Trophoblast cell (in vitro differentiated cells and primary cell): ENCODE measurements around the gene PIK3CG.
"Not testable (repeated sequence)": the region's sequence is repeated elsewhere in the genome, so short reads cannot be mapped to it uniquely, and the experiment has no call there.

ENCODE experiments used
- DNase-seq, 2 donors: peaks; one replicate each; pipeline ENCODE4 v3.0.0-alpha.2; 2016
- H2AFZ ChIP-seq: 2 replicates; pipeline ENCODE4 v1.6.1; 2013; ENCODE audit warnings: low read length, moderate library complexity, mild to moderate bottlenecking; ENCODE audit not compliant: insufficient read depth, poor library complexity
- H2AK5ac ChIP-seq: 2 replicates; pipeline ENCODE4 v1.6.1; 2013; ENCODE audit warnings: mild to moderate bottlenecking, low read length
- H2BK120ac ChIP-seq: 2 replicates; pipeline ENCODE4 v1.6.1; 2013; ENCODE audit warnings: low read length, mild to moderate bottlenecking, moderate library complexity; ENCODE audit not compliant: insufficient read depth, poor library complexity
- H2BK12ac ChIP-seq: 2 replicates; pipeline ENCODE4 v1.6.1; 2013; ENCODE audit warnings: mild to moderate bottlenecking, low read length, moderate library complexity
- H2BK5ac ChIP-seq: 2 replicates; pipeline ENCODE4 v1.6.1; 2013; ENCODE audit warnings: low read length, low read depth, moderate library complexity, mild to moderate bottlenecking; ENCODE audit not compliant: poor library complexity
- H3K14ac ChIP-seq: 2 replicates; pipeline ENCODE4 v1.6.1; 2013; ENCODE audit warnings: mild to moderate bottlenecking, low read length
- H3K18ac ChIP-seq: 2 replicates; pipeline ENCODE4 v1.6.1; 2013; ENCODE audit warnings: mild to moderate bottlenecking, low read length
- H3K23ac ChIP-seq: 2 replicates; pipeline ENCODE4 v1.6.1; 2013; ENCODE audit warnings: low read length
- H3K27ac ChIP-seq: 2 replicates; pipeline ENCODE4 v1.5.1; 2013; ENCODE audit warnings: low read depth, mild to moderate bottlenecking, inconsistent platforms, low read length, moderate library complexity
- H3K27me3 ChIP-seq: 2 replicates; pipeline ENCODE4 v1.6.1; 2013; ENCODE audit warnings: inconsistent platforms, mild to moderate bottlenecking, low read length, moderate library complexity; ENCODE audit not compliant: insufficient read depth
- H3K36me3 ChIP-seq, 2 experiments: 1 replicate in 1 of 2; 2 replicates in 1 of 2; pipeline ENCODE4 v1.6.1; 2013; ENCODE audit warnings: low read length in 2 of 2, mild to moderate bottlenecking in 2 of 2, moderate library complexity in 1 of 2; ENCODE audit not compliant: insufficient read depth in 2 of 2, control insufficient read depth in 1 of 2
- H3K4ac ChIP-seq: 2 replicates; pipeline ENCODE4 v1.6.1; 2013; ENCODE audit warnings: low read depth, mild to moderate bottlenecking, low read length, moderate library complexity
- H3K4me1 ChIP-seq, 2 experiments: 1 replicate in 1 of 2; 2 replicates in 1 of 2; pipeline ENCODE4 v1.6.1; 2013; ENCODE audit warnings: low read length in 2 of 2, mild to moderate bottlenecking in 2 of 2, moderate library complexity in 1 of 2; ENCODE audit not compliant: insufficient read depth in 2 of 2, control insufficient read depth in 1 of 2
- H3K4me2 ChIP-seq: 2 replicates; pipeline ENCODE4 v1.6.1; 2013; ENCODE audit warnings: inconsistent platforms, mild to moderate bottlenecking, low read length, moderate library complexity
- H3K4me3 ChIP-seq: 2 replicates; pipeline ENCODE4 v1.5.1; 2013; ENCODE audit warnings: mild to moderate bottlenecking, low read depth, low read length, inconsistent platforms
- H3K79me1 ChIP-seq: one replicate; pipeline ENCODE4 v1.6.1; 2013; ENCODE audit warnings: low read length
- H3K79me2 ChIP-seq: 2 replicates; pipeline ENCODE4 v1.6.1; 2013; ENCODE audit warnings: low read length, mild to moderate bottlenecking; ENCODE audit not compliant: control insufficient read depth, insufficient read depth, poor library complexity
- H3K9ac ChIP-seq: 2 replicates; pipeline ENCODE4 v1.6.1; 2013; ENCODE audit warnings: mild to moderate bottlenecking, low read length
- H3K9me3 ChIP-seq: 2 replicates; pipeline ENCODE4 v1.6.1; 2013; ENCODE audit warnings: low read depth, mild to moderate bottlenecking, control low read depth, inconsistent platforms, low read length; ENCODE audit not compliant: insufficient read depth
- H4K12ac ChIP-seq: 2 replicates; pipeline ENCODE4 v1.6.1; 2013; ENCODE audit warnings: low read depth, mild to moderate bottlenecking, low read length, moderate library complexity
- H4K8ac ChIP-seq: 2 replicates; pipeline ENCODE4 v1.6.1; 2013; ENCODE audit warnings: low read depth, mild to moderate bottlenecking, low read length, moderate library complexity
- H4K91ac ChIP-seq: one replicate; pipeline ENCODE4 v1.6.1; 2013; ENCODE audit warnings: low read depth, mild to moderate bottlenecking, low read length, moderate library complexity
- WGBS: extraction: QIAGEN DNeasy Blood & Tissue Kit; methylation state at CpG from one replicate; pipeline ENCODE4 v1.1.7; 2013; ENCODE audit warnings: missing lambda C conversion rate; ENCODE audit not compliant: insufficient read length, insufficient coverage; ENCODE audit errors: extremely low coverage; 5-methylcytosine and 5-hydroxymethylcytosine counted together

PIK3CG gene

DNA sequence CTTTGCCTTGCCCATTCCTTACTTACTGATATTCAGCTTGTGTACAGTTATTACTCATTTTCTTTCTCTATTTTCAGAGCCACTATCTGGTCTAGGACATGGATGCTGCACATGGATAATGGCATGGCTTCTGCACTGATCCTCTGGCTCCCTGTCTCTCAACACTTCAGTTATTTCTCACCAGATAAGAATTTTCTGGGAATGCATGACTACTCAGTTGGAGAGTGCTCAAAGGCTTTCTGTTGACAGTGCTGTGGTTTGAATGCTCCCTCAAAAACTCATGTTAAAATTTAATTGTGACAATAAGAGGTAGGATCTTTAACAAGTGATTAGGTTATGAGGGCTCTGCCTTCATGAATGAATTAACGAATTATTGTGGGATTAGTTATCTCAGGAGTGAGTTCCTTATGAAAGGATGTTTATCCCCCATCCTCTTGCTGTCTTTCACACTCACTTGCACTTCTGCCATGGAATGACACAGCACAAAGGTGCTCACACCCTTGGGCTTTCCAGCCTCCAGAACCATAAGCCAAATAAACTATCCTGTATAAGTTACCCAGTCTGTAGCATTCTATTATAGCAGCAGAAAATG lies 16.1 kb upstream of the PIK3CG start:
- WGBS: no CpG with 5 or more reads among the region's 1 CpG
- H3K9ac ChIP-seq: no peak overlapping the region
- H3K4me2 ChIP-seq: no peak overlapping the region
- H4K91ac ChIP-seq: no peak overlapping the region
- H2BK120ac ChIP-seq: no peak overlapping the region
- no peak overlapping the region for H2BK12ac ChIP-seq
- H3K79me2 ChIP-seq: no peaks in the 10 kb centered on the region
- H3K4me1 ChIP-seq: peaks cover 9% of the 10 kb centered on the region in 2 experiments
- H2AK5ac ChIP-seq: no peak overlapping the region
- H2AFZ ChIP-seq: no peak overlapping the region
- no peak overlapping the region for H3K23ac ChIP-seq
- H3K79me1 ChIP-seq: peaks cover 7% of the 10 kb centered on the region
- no peaks in the 10 kb centered on the region for H3K27me3 ChIP-seq
- H4K8ac ChIP-seq: no peak overlapping the region
- H3K9me3 ChIP-seq: peaks cover 1% of the 10 kb centered on the region
- no peaks in the 10 kb centered on the region for H3K36me3 ChIP-seq
- H3K18ac ChIP-seq: no peak overlapping the region
- no peak overlapping the region for H3K27ac ChIP-seq
- peak in 1 of 2 donors; percentile 22 for DNase-seq
- H3K4me3 ChIP-seq: no peak overlapping the region
- no peak overlapping the region for H3K4ac ChIP-seq
- no peak overlapping the region for H4K12ac ChIP-seq
- H2BK5ac ChIP-seq: no peak overlapping the region
- H3K14ac ChIP-seq: no peak overlapping the region

GRCh38 chr7:106851632-106852031 lies 13.4 kb upstream of the PIK3CG start:
- WGBS: no CpG with 5 or more reads among the region's 7 CpGs

GRCh38 chr7:106853250-106853908 lies 11.7 kb upstream of the PIK3CG start:
- no peaks in the 10 kb centered on the region for H3K27me3 ChIP-seq
- no peak for DNase-seq
- H3K18ac ChIP-seq: no peak overlapping the region
- no peak overlapping the region for H2AK5ac ChIP-seq
- peak overlapping the region; percentile 11 for H3K9ac ChIP-seq
- peaks cover 3% of the 10 kb centered on the region for H3K79me1 ChIP-seq
- no peak overlapping the region for H3K4me3 ChIP-seq
- H3K4me2 ChIP-seq: no peak overlapping the region
- H3K27ac ChIP-seq: no peak overlapping the region
- peaks cover 0 to 3% of the 10 kb centered on the region in 2 experiments for H3K4me1 ChIP-seq
- no peak overlapping the region for H4K91ac ChIP-seq
- no peak overlapping the region for H4K12ac ChIP-seq
- H2AFZ ChIP-seq: no peak overlapping the region
- no CpG with 5 or more reads among the region's 9 CpGs for WGBS
- H3K23ac ChIP-seq: no peak overlapping the region
- H3K79me2 ChIP-seq: no peaks in the 10 kb centered on the region
- no peak overlapping the region for H4K8ac ChIP-seq
- no peak overlapping the region for H3K14ac ChIP-seq
- peaks cover 4% of the 10 kb centered on the region for H3K9me3 ChIP-seq
- H2BK120ac ChIP-seq: no peak overlapping the region
- H3K36me3 ChIP-seq: no peaks in the 10 kb centered on the region
- no peak overlapping the region for H3K4ac ChIP-seq
- H2BK12ac ChIP-seq: no peak overlapping the region
- no peak overlapping the region for H2BK5ac ChIP-seq

More at GRCh38 chr7:106851632-106852031, 13.4 kb upstream of the PIK3CG start:
- DNase-seq, H3K27ac ChIP-seq, H3K23ac ChIP-seq, H3K4me3 ChIP-seq, H3K4me1 ChIP-seq, H2AFZ ChIP-seq, H4K91ac ChIP-seq, H3K36me3 ChIP-seq, H2BK5ac ChIP-seq, H2BK120ac ChIP-seq, H3K79me2 ChIP-seq, H3K4me2 ChIP-seq, H3K79me1 ChIP-seq, H3K4ac ChIP-seq, H3K9me3 ChIP-seq, H3K14ac ChIP-seq, H3K18ac ChIP-seq, H3K27me3 ChIP-seq, H4K12ac ChIP-seq, H3K9ac ChIP-seq, H2AK5ac ChIP-seq, H2BK12ac ChIP-seq, H4K8ac ChIP-seq: not testable (repeated sequence)

DNA sequence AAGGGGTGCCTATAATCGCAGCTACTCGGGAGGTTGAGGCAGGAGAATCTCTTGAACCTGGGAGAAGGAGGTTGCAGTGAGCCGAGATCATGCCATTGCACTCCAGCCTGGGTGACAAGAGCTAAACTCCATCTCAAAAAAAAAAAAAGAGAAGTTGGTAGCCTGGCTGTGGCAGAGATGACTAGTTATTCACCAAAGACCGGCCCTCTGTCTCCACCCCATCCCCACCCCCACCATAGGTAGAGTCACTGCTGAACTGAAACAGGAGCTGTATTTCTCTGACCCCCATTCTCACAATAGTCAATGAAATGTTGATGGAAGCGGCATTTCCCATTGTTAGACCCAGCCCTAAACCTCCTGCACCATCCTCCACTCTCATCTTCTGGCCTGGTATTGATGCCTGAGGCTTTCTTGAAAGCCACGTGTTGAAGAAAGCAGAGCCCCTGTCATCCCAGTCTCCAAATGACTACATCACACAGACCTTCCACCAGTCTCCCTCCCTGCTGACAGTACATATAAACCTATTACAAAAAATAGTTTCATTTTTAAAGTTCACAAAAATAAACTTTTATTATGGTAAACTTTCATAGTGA lies 9.4 kb upstream of the PIK3CG start:
- WGBS: no CpG with 5 or more reads among the region's 6 CpGs
- H3K36me3 ChIP-seq: no peaks in the 10 kb centered on the region
- no peak for DNase-seq

More for the DNA sequence above, 9.4 kb upstream of the PIK3CG start:
- no peak overlapping the region for H2BK5ac ChIP-seq
- no peak overlapping the region for H3K9ac ChIP-seq
- H3K9me3 ChIP-seq: peaks cover 4% of the 10 kb centered on the region
- no peak overlapping the region for H2BK120ac ChIP-seq
- H3K4ac ChIP-seq: no peak overlapping the region
- peaks cover 0 to 3% of the 10 kb centered on the region in 2 experiments for H3K4me1 ChIP-seq
- no peaks in the 10 kb centered on the region for H3K79me2 ChIP-seq
- no peak overlapping the region for H3K27ac ChIP-seq
- no peak overlapping the region for H3K23ac ChIP-seq
- H4K12ac ChIP-seq: no peak overlapping the region
- H2BK12ac ChIP-seq: no peak overlapping the region
- no peak overlapping the region for H3K4me3 ChIP-seq
- no peak overlapping the region for H4K8ac ChIP-seq
- no peaks in the 10 kb centered on the region for H3K79me1 ChIP-seq
- no peak overlapping the region for H3K18ac ChIP-seq
- H2AFZ ChIP-seq: no peak overlapping the region
- no peak overlapping the region for H4K91ac ChIP-seq
- H2AK5ac ChIP-seq: no peak overlapping the region
- H3K4me2 ChIP-seq: no peak overlapping the region
- no peaks in the 10 kb centered on the region for H3K27me3 ChIP-seq
- no peak overlapping the region for H3K14ac ChIP-seq
